ENCODE measurements around the gene FBXO42.
"Not testable (repeated sequence)": the region's sequence is repeated elsewhere in the genome, so short reads cannot be mapped to it uniquely, and the experiment has no call there.

The FBXO42 gene

GRCh38 chr1:16215882-16216753 is 136.2 kb downstream of the FBXO42 start:
- DNase-seq: peak; percentile 64

DNA sequence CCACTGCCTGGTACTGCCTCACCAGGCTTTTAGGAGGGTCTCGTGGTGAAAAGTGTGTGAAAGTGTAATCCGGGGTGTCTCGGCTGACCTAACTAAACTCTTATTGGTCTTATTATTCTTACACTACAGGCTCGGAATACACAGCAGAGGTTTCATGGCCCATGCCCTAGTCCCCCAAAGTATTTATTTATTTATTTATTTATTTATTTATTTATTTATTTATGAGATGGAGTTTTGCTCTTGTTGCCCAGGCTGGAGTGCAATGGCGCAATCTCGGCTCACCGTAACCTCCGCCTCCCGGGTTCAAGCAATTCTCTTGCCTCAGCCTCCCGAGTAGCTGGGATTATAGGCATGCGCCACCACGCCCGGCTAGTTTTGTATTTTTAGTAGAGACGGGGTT is 137.0 kb downstream of the FBXO42 start:
- not testable (repeated sequence) for DNase-seq

GRCh38 chr1:16213544-16213943 is 138.7 kb downstream of the FBXO42 start:
- not testable (repeated sequence) for DNase-seq

DNA sequence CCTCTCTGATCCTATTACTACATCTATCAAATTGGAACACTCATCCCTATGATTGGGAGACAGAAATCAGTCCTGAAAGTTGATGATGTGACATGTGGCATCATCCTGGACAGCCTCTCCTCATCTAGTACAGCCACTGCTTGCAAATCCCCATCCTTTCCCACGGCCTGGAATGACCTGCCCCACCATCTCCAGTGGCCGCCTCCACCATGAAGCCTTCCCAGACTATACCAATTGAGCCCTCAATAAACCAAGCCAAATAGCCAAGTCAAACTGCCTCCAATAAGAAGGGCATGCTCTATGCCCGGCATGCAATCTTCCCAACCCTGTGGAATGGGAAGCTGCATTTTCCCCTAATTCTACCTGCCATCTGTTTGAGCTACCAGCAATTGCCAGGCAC is 139.3 kb downstream of the FBXO42 start:
- no peak for DNase-seq

DNA sequence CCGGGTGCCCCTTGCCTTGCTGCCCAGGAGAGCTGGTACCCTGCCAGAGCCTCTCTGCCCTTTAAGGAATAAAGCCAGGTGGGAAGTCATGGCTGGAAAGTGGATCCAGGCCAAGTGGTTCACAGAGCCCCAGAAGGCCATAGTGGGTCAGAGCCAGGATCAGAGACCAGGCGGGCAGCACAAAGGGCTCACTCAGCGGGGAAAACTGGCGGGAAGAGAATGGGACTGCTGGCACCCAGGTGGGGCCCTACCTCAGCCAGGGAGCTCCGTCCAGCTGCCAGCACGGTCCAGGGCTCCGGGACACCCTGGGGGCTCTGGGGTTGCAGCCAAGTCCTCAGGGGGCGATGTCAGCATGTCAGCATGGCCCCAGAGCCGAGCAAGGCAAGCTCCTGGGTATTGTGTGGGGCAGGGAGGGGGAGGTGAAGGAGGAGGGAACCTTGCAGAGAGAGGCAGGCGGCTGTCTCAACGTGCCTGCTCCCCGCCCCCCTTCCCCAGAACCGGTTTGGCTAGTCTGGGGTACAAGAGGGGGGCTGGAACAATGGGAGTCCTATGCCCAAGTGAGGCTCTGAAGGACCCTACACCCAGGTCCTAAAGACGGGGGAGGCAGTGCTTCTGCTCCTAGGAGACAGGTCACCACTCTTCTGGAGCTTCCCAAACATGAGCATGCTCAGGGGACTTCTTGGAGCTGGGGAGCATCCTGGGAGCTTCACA is 139.9 kb downstream of the FBXO42 start, which contains the start of gene ARHGEF19:
Gene ARHGEF19 (minus strand): TSS at position 402 of the 711 bp plus-strand sequence. CDS start 3,598 bp downstream, outside the sequence.
- no peak for DNase-seq

DNA sequence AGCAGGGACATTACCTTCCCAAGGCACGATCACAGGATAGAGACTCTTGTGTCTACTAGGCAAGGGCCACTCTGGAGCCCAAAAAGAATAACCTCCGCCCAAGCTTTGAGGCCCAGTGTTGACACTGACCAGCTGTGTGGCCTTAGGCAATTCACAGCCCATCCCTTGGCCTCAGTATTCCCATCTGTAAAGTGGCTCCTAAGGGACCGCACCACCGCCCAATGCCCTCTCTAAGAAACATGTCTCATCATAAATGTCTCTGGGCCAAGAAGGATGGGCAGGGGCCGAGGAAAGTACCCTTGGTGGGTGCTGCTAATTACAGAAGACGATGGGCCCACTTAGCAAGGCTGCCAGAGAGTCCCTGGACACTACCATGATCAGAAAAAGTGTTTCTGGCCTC is 140.5 kb downstream of the FBXO42 start:
- no peak for DNase-seq

DNA sequence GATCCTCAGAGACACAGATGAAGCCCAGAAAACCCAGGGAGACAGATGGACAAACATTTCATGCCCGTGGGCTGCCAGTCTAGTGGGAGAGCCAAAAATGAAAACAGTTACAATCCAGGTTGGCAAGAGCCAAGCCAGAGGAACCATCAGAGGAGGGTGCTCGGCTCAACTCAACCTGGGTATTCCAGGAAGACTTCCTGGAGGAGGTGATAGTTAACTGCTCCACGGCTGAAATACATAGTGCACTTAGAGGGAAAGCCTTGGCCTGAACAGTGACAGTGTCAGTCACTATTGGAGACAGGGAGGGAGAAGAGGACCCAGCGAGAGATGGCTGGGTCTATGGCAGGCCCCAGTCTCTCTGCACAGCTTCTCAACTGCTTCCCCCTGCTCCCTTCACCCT is 141.7 kb downstream of the FBXO42 start:
- no peak for DNase-seq

DNA sequence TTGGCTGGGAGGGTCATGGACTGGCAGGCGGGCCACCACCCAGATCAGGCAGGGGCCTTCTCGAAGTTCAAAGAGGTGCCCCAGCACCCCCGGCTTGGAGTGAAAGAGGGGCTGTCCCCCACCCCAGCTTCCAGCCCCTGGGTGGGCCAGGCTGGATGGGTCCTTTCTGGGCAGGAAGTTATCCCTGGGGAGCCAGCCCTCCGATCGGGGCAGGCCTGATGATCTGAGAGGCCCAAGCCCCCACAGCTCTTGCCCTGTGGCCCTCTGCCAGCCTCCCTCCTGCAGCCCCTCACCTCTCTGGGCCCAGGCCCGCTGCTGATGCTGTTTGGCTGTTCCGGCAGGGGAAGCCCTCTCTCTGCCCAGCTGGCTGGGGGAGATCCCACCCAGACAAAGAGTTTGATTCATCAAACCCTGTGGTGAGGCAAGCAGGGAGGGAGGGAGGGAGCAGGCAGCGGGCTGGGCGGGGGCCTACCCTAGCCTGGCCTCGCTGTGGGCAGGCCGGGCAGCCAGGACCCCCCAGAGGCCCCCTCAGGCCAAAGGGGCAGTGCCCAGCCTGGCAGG is 142.4 kb downstream of the FBXO42 start:
- DNase-seq: no peak

GRCh38 chr1:16209132-16209846 is 143.0 kb downstream of the FBXO42 start:
- no peak for DNase-seq

GRCh38 chr1:16208270-16208987 is 143.9 kb downstream of the FBXO42 start:
- DNase-seq: no peak

DNA sequence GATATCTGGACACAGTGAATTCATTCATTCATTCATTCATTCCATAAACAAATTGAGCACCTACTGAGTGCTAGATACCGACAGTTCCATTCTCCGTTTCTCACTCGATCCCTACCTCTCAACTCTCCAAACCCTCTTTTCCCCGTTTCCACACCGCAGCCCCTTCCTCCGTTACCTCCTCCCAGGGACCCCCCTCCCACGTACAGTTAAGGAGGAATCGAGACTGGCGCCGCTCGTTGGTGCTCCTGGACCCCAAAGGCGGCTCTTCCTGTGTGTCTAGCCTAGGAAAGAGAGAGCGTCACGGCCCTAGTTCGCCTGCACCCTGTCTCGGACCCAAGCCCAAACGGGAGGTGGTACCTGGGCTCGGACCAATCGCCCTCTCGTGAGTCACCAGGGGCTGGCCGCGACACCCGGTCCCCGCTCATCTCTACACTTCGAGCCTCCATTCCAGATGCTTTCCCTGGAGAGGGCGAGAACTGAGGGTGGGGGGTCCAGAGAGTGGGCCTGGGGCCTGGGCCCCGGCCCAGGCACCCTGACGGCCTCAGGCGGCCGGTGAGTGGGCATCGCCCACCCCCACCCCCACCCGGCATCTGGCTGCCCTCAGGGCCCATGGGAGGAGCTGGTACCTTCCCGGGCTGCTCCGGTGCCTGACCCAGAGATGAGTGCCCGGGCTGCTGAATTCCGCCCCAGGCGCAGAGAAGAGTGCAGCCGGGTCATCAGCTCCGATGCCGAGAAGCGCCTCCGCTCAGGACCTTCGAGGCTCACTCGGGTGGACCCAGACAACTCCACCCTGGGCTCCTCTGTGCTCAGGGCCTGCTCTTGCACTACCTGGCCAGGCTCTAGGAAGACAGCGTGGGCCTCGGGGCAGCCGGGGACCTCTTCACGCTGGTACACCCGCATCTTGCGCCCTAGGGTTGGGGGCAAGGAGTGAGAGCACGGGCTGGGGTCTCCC is 144.7 kb downstream of the FBXO42 start:
- no peak for DNase-seq

DNA sequence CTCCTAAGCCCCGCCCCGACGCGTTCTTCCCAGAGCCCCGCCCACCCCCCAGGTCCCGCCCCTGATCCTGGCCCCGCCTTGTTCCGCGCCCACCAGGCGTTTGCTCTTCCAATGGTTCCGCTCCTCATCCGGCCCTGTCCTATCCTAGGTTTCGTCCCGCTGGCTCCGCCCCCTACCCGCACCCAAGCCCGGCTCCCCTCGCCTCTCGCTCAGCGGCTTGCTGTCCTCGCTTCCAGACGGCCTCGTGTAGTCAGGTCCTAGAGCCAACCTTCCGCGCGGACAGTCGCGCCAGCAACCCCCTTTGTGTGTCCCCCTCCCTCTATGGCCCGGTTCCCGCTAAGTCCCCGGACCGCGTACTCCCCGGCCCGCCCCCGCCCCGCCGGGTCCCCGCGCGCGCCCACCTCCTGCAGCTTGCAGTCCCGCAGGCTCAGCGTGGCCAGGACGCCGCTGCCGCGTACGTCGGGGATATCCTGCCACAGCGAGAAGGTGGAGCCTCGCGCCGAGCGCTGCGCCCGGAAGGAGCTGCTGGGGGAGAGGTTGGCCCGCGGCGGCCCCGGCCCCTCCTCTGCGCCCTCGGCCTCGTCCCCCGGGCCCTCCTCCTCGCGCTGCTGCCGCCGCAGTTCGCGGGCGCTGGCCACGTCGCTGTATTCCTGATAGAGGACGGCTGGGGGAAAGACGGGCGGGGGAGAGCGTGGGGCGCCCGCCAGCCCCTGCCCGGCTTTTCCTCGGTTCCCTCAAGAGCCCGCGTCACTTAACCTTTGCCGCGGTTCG is 145.5 kb downstream of the FBXO42 start:
- DNase-seq: peak; percentile 94

- no peak for DNase-seq
Observed at GRCh38 chr1:16205891-16206546, 146.3 kb downstream of the FBXO42 start.

- DNase-seq: no peak
Observed at GRCh38 chr1:16205334-16205671, 147.0 kb downstream of the FBXO42 start.

- DNase-seq: peak; percentile 19
Observed at GRCh38 chr1:16204634-16205333, 147.5 kb downstream of the FBXO42 start.

GRCh38 chr1:16204216-16204615 is 148.1 kb downstream of the FBXO42 start:
- DNase-seq: no peak

GRCh38 chr1:16203550-16203949 is 148.7 kb downstream of the FBXO42 start:
- DNase-seq: no peak

GRCh38 chr1:16202281-16203210 is 149.7 kb downstream of the FBXO42 start:
- no peak for DNase-seq

All from activated naive CD4-positive, alpha-beta T cell treated with Interleukin-2 at 50 U/mL for 16 hours (primary cell).